ENCODE measurements around the gene REEP6.

- no peak for TF ChIP-seq POLR2A (IDR thresholded peaks at IDR 0.05; ENCODE audit: low read depth, low read length)
- TF ChIP-seq POLR2AphosphoS5 (IDR thresholded peaks at IDR 0.05; ENCODE audit: low read depth, low read length) = no peak
- TF ChIP-seq TAF1 (IDR thresholded peaks at IDR 0.05; ENCODE audit: borderline replicate concordance, low read depth, low read length) = no peak
These were observed 41.2 kb upstream of the REEP6 start, which contains the start of gene APC2 for GRCh38 chr19:1449467-1450442.

All from GM12892 (cell line).